A549 (cell line): ENCODE measurements around the gene ICAM3. TPM values are rescaled to one million over a fixed set of nuclear protein-coding genes. Genes with fewer than 3 reads are reported as not detected.

Experiments used
- ATAC-seq, 2 experiments: fragments of 200-7000 bp in 1 of 2; fragments of >200 bp in 1 of 2; cut with Nextera tagmentation in 1 of 2; cut with Tn5 transposase in 1 of 2; 3 replicates each; pipeline versions ENCODE4 v1.8.0 to v1.9.1; 2018 to 2020; ENCODE audit warnings: mild to moderate bottlenecking in 1 of 2, moderate library complexity in 1 of 2
- CTCF ChIA-PET: fragments of 300-600 bp; sonication (Branson Sonifier 250); formaldehyde crosslinking; extraction: SDS; loops from one replicate; lab custom pipeline; 2021; ENCODE audit warnings: antibody characterized with exemption, inconsistent platforms; lab: Yijun Ruan, JAX
- POLR2A ChIA-PET: fragments of 350-600 bp; formaldehyde crosslinking; extraction: SDS; loops from one replicate; lab custom pipeline; 2021; ENCODE audit warnings: antibody characterized with exemption, inconsistent platforms; lab: Yijun Ruan, JAX
- DNase-seq, 2 experiments: peaks; one replicate each; pipeline versions ENCODE4 v3.0.0 to v3.0.0-alpha.2; 2011 to 2016; ENCODE audit warnings: low read depth in 1 of 2, low spot score in 1 of 2
- FAIRE-seq: peaks from 2 replicates; lab custom pipeline; 2011; peaks lifted over from hg19 to GRCh38; lab: Jason Lieb, UNC
- H3K27ac ChIP-seq, 2 experiments: fragments of >200 bp; sonication (Bioruptor Twin); formaldehyde crosslinking; 3 replicates each; pipeline ENCODE4 v1.5.1; 2016 to 2017
- H3K4me1 ChIP-seq: fragments of >200 bp; sonication (Bioruptor Twin); formaldehyde crosslinking; 3 replicates; pipeline ENCODE4 v1.6.1; 2016
- H3K4me2 ChIP-seq: fragments of >200 bp; sonication (Bioruptor Twin); formaldehyde crosslinking; 3 replicates; pipeline ENCODE4 v1.6.1; 2016
- H3K4me3 ChIP-seq: fragments of >200 bp; sonication (Bioruptor Twin); formaldehyde crosslinking; 3 replicates; pipeline ENCODE4 v1.5.1; 2016
- H3K9me3 ChIP-seq: fragments of >200 bp; sonication (Bioruptor Twin); formaldehyde crosslinking; 3 replicates; pipeline ENCODE4 v1.6.1; 2016
- BCL3 ChIP-seq: fragments of >200 bp; sonication (Bioruptor Twin); formaldehyde crosslinking; IDR thresholded peaks from 3 replicates; pipeline ENCODE4 v1.6.1; 2016
- CBX8 ChIP-seq: fragments of 200-600 bp; sonication (generic); IDR thresholded peaks from 2 replicates; pipeline ENCODE4 v1.6.1; 2016
- EHF ChIP-seq: fragments of 250-450 bp; sonication (Bioruptor Pico); IDR thresholded peaks from 2 replicates; pipeline ENCODE4 v1.5.0; 2020; ENCODE audit warnings: mild to moderate bottlenecking
- EHMT2 ChIP-seq: fragments of 200-600 bp; sonication (generic); IDR thresholded peaks from 2 replicates; pipeline ENCODE4 v1.6.1; 2016; ENCODE audit warnings: antibody characterized with exemption, low read depth, mild to moderate bottlenecking, moderate library complexity
- EP300 ChIP-seq, 2 experiments: fragments of >200 bp; sonication (Bioruptor Twin); formaldehyde crosslinking; IDR thresholded peaks; 2 replicates in 1 of 2; 3 replicates in 1 of 2; pipeline ENCODE4 v1.6.1; 2016 to 2017
- ESRRA ChIP-seq: fragments of 150-350 bp; IDR thresholded peaks from 2 replicates; pipeline ENCODE4 v1.6.1; 2014; ENCODE audit warnings: mild to moderate bottlenecking, low read length, borderline replicate concordance
- FOSL2 ChIP-seq, 2 experiments: fragments of 450-650 bp in 1 of 2; fragments of >200 bp in 1 of 2; sonication (Bioruptor Twin) in 1 of 2; formaldehyde crosslinking; IDR thresholded peaks; 2 replicates each; pipeline versions ENCODE4 v1.5.0 to v1.6.1; 2016 to 2020; ENCODE audit warnings: mild to moderate bottlenecking in 1 of 2, moderate library complexity in 1 of 2
- FOXS1 ChIP-seq: fragments of 250-450 bp; sonication (Bioruptor Pico); IDR thresholded peaks from 2 replicates; pipeline ENCODE4 v1.5.0; 2020; ENCODE audit warnings: mild to moderate bottlenecking, moderate library complexity
- HES2 ChIP-seq: fragments of >200 bp; sonication (Bioruptor Twin); formaldehyde crosslinking; IDR thresholded peaks from 2 replicates; pipeline ENCODE4 v1.6.1; 2016
- HEYL ChIP-seq: fragments of 250-450 bp; sonication (Bioruptor Pico); IDR thresholded peaks from 2 replicates; pipeline ENCODE4 v1.8.0; 2021; ENCODE audit warnings: mild to moderate bottlenecking, moderate library complexity
- HMGXB4 ChIP-seq: fragments of 250-450 bp; sonication (Bioruptor Pico); IDR thresholded peaks from 2 replicates; pipeline ENCODE4 v1.5.0; 2021; ENCODE audit warnings: mild to moderate bottlenecking, moderate library complexity, borderline replicate concordance
- HOXB5 ChIP-seq: fragments of 250-450 bp; sonication (Bioruptor Pico); IDR thresholded peaks from 2 replicates; pipeline ENCODE4 v1.5.0; 2020; ENCODE audit warnings: mild to moderate bottlenecking, moderate library complexity
- JUNB ChIP-seq: fragments of >200 bp; sonication (Bioruptor Twin); formaldehyde crosslinking; IDR thresholded peaks from 2 replicates; pipeline ENCODE4 v1.6.1; 2016
- MAZ ChIP-seq: fragments of 150-350 bp; IDR thresholded peaks from 2 replicates; pipeline ENCODE4 v1.6.1; 2014; ENCODE audit warnings: antibody characterized with exemption, low read depth, low read length, borderline replicate concordance
- NFE2L2 ChIP-seq: fragments of 150-350 bp; conservative IDR thresholded peaks from 2 replicates; pipeline ENCODE4 v1.6.1; 2014; ENCODE audit warnings: low read length
- PBX3 ChIP-seq: IDR thresholded peaks from 2 replicates; pipeline ENCODE4 v1.6.1; 2012
- RARB ChIP-seq: fragments of 250-450 bp; sonication (Bioruptor Pico); IDR thresholded peaks from 2 replicates; pipeline ENCODE4 v1.8.0; 2021; ENCODE audit warnings: mild to moderate bottlenecking, moderate library complexity
- REST ChIP-seq: fragments of 200-600 bp; sonication (generic); IDR thresholded peaks from 2 replicates; pipeline ENCODE4 v1.6.1; 2016; ENCODE audit warnings: antibody characterized with exemption, mild to moderate bottlenecking, moderate library complexity
- RFX5 ChIP-seq: fragments of 450-650 bp; IDR thresholded peaks from 2 replicates; pipeline ENCODE4 v1.7.1; 2014; ENCODE audit warnings: antibody characterized with exemption, mild to moderate bottlenecking, moderate library complexity
- RNF2 ChIP-seq: fragments of 200-600 bp; sonication (generic); IDR thresholded peaks from 2 replicates; pipeline ENCODE4 v1.6.1; 2016; ENCODE audit warnings: low read depth, mild to moderate bottlenecking, antibody characterized with exemption, moderate library complexity, borderline replicate concordance
- SMC3 ChIP-seq: fragments of >200 bp; sonication (Bioruptor Twin); formaldehyde crosslinking; IDR thresholded peaks from 3 replicates; pipeline ENCODE4 v1.6.1; 2018; ENCODE audit warnings: inconsistent platforms
- TFCP2L1 ChIP-seq: fragments of 250-450 bp; sonication (Bioruptor Pico); IDR thresholded peaks from 2 replicates; pipeline ENCODE4 v1.5.0; 2021; ENCODE audit warnings: mild to moderate bottlenecking
- USF2 ChIP-seq: fragments of 450-650 bp; IDR thresholded peaks from 2 replicates; pipeline ENCODE4 v1.6.1; 2014; ENCODE audit warnings: antibody characterized with exemption
- ZFP36 ChIP-seq: fragments of 450-650 bp; IDR thresholded peaks from 2 replicates; pipeline ENCODE4 v1.6.1; 2014; ENCODE audit warnings: borderline replicate concordance; ENCODE audit not compliant: partially characterized antibody
- ZSCAN20 ChIP-seq: fragments of 250-450 bp; sonication (Bioruptor Pico); IDR thresholded peaks from 2 replicates; pipeline ENCODE4 v1.8.0; 2022; ENCODE audit warnings: mild to moderate bottlenecking, moderate library complexity
- WGBS: methylation state at CpG from one replicate; pipeline ENCODE4 v1.1.6; 2017; ENCODE audit errors: missing lambda C conversion rate; 5-methylcytosine and 5-hydroxymethylcytosine counted together
- polyA plus RNA-seq, 4 experiments: library from polyadenylated mRNA; depleted of rRNA in 3 of 4; stranded (reverse); fragments of >200 nt; fragmentation: RNase III in 1 of 4; extraction: RNeasy Plus Mini Kit Qiagen cat#74134 plus additional on column Dnase treatment in 1 of 4; gene quantifications; 2 replicates in 3 of 4; 3 replicates in 1 of 4; pipeline ENCODE4 v1.2.3, GENCODE V29; 2011 to 2017

ICAM3 gene
- polyA plus RNA-seq, 2 of the 4 experiments (the other 2 are of a cell fraction), result 4.7 to 7.3 TPM

GRCh38 chr19:10317857-10318462 lies 21.5 kb downstream of the ICAM3 start:
- Histone ChIP-seq H3K4me3 (no peak overlapping the region), H3K4me1 (peaks cover 12% of the 10 kb centered on the region)
- no peak for TF ChIP-seq SMC3
- TF ChIP-seq BCL3, result no peak
- TF ChIP-seq CBX8, result no peak
- no peak for TF ChIP-seq USF2
- TF ChIP-seq JUNB, result no peak
- no peak for TF ChIP-seq HMGXB4
- no peak for TF ChIP-seq EHF (CRISPR knock-in tag)
- no peak for TF ChIP-seq FOXS1
- TF ChIP-seq ZSCAN20 (CRISPR knock-in tag), result no peak
- TF ChIP-seq EHMT2, result no peak
- TF ChIP-seq RARB (CRISPR knock-in tag), result no peak
- no peak for TF ChIP-seq RFX5
- no peak for TF ChIP-seq REST
- no peak for TF ChIP-seq MAZ
- TF ChIP-seq, all 56 proteins: peak for 0
- no peak for FAIRE-seq
- DNase-seq, result no peak
- POLR2A ChIA-PET, result interaction anchor here (1.0 kb wide), 1 partner anchor 16 kb away, joined by 5 read pairs; no protein-coding TSS in a partner anchor
- Histone ChIP-seq H3K4me2 (no peak overlapping the region), H3K9me3 (no peaks in the 10 kb centered on the region), H3K27ac (no peak overlapping the region)
- no peak for ATAC-seq
- WGBS, result 94% methylated on average over 11 of the region's 15 CpGs
- CTCF ChIA-PET, result interaction anchor here (0.5 to 1.4 kb wide), 3 partner anchors 42 to 59 kb away, joined by 3 to 5 read pairs (median 4); no protein-coding TSS in a partner anchor

- H3K4me1 ChIP-seq, result peaks cover 12% of the 10 kb centered on the region
- DNase-seq (no peak), FAIRE-seq (no peak), ATAC-seq (no peak)
- WGBS, result 85% methylated on average over 26 of the region's 29 CpGs
- no peak overlapping the region for H3K27ac ChIP-seq
- TF ChIP-seq NFE2L2, result no peak
- TF ChIP-seq RNF2, result no peak
- TF ChIP-seq EP300 (IDR thresholded peaks at IDR 0.05), result no peak
- no peak for TF ChIP-seq HOXB5 (CRISPR knock-in tag)
- TF ChIP-seq ZFP36, result no peak
- no peak for TF ChIP-seq PBX3
- TF ChIP-seq HEYL, result no peak
- no peak for TF ChIP-seq SMC3
- TF ChIP-seq FOSL2 (IDR thresholded peaks at IDR 0.05), result no peak
- no peak for TF ChIP-seq FOSL2 (CRISPR knock-in tag; IDR thresholded peaks at IDR 0.05)
- TF ChIP-seq JUNB, result no peak
- TF ChIP-seq HES2, result no peak
- TF ChIP-seq CBX8, result no peak
- TF ChIP-seq ESRRA, result no peak
- TF ChIP-seq TFCP2L1 (CRISPR knock-in tag), result no peak
- no peak overlapping the region for H3K4me2 ChIP-seq
- POLR2A ChIA-PET, result interaction anchor here (1.0 kb wide), 1 partner anchor 16 kb away, joined by 5 read pairs; no protein-coding TSS in a partner anchor
- no peaks in the 10 kb centered on the region for H3K9me3 ChIP-seq
- CTCF ChIA-PET, result interaction anchor here (0.7 to 1.4 kb wide), 3 partner anchors 12 to 72 kb away, joined by 3 to 5 read pairs (median 4); no protein-coding TSS in a partner anchor
- no peak overlapping the region for H3K4me3 ChIP-seq
These were observed 22.2 kb downstream of the ICAM3 start for GRCh38 chr19:10317045-10317856.
